Esophagus squamous epithelium (tissue), 5 donors: ENCODE results near the gene ANKFY1. TPM values are rescaled to one million over a fixed set of nuclear protein-coding genes. Genes with fewer than 3 reads are reported as not detected.

Experiments used
- DNase-seq: peaks from one replicate; lab custom pipeline; 2025; lab: John Stamatoyannopoulos, UW
- H3K27ac ChIP-seq, 4 donors: fragments of 200-600 bp; sonication (generic); one replicate each; pipeline ENCODE4 v1.5.1; 2016 to 2019; ENCODE audit warnings: mild to moderate bottlenecking in 1 of 4
- H3K27me3 ChIP-seq, 4 donors: fragments of 200-600 bp; sonication (generic); 1 replicate in 3 of 4; 2 replicates in 1 of 4; pipeline versions ENCODE4 v1.5.1 to v1.6.0; 2017 to 2021; ENCODE audit warnings: antibody characterized with exemption in 1 of 4
- H3K36me3 ChIP-seq, 3 donors: fragments of 200-600 bp; sonication (generic); one replicate each; pipeline ENCODE4 v1.5.1; 2016 to 2019
- H3K4me1 ChIP-seq, 3 donors: fragments of 200-600 bp; sonication (generic); one replicate each; pipeline ENCODE4 v1.5.1; 2017 to 2019
- H3K4me3 ChIP-seq, 4 donors: fragments of 200-600 bp; sonication (generic); 1 replicate in 3 of 4; 2 replicates in 1 of 4; pipeline ENCODE4 v1.5.1; 2016 to 2019; ENCODE audit warnings: mild to moderate bottlenecking in 2 of 4, moderate library complexity in 1 of 4
- H3K9me3 ChIP-seq, 3 donors: fragments of 200-600 bp; sonication (generic); one replicate each; pipeline ENCODE4 v1.5.1; 2016 to 2019
- POLR2A ChIP-seq, 4 donors: fragments of 450-650 bp; IDR thresholded peaks; one replicate each; pipeline ENCODE4 v1.6.1; 2017; ENCODE audit warnings: antibody characterized with exemption in 4 of 4, mild to moderate bottlenecking in 4 of 4, moderate library complexity in 3 of 4
- WGBS, 2 donors: methylation state at CpG; one replicate each; pipeline ENCODE4 v1.1.5; 2018; 5-methylcytosine and 5-hydroxymethylcytosine counted together
- intact Hi-C: fragments of 100-400 bp; cut with DNase I; formaldehyde crosslinking; loops from one replicate; pipeline ENCODE4 v1.15.0; 2022
- total RNA-seq, 4 donors: library from RNA; depleted of rRNA; stranded (reverse); fragments of >200 nt; gene quantifications; one replicate each; pipeline ENCODE4 v1.1.0, GENCODE V29; 2016
- TF ChIP-seq, protein P1 (sequence below), 6 experiments: fragments of 450-650 bp in 4 of 6; fragments of 200-600 bp in 2 of 6; sonication (generic) in 2 of 6; IDR thresholded peaks; one replicate each; pipeline ENCODE4 v1.5.1; 2016 to 2019; ENCODE audit warnings: antibody characterized with exemption in 6 of 6, mild to moderate bottlenecking in 4 of 6, moderate library complexity in 4 of 6
- donor health status: DM: yes; HTN: yes; CAD: no.

The ANKFY1 gene
- total RNA-seq, 4 donors from 2014 or later = 21.0 to 34.7 (median 26.4) TPM

- H3K9me3 ChIP-seq = no peaks in the 10 kb centered on the region
- H3K36me3 ChIP-seq = peaks cover 0 to 26% (median 4%) of the 10 kb centered on the region in 3 donors
- peaks cover 0 to 67% (median 35%) of the 10 kb centered on the region in 3 donors for H3K4me1 ChIP-seq
- no peak for TF ChIP-seq POLR2A (IDR thresholded peaks at IDR 0.05)
- TF ChIP-seq, protein P1, sequence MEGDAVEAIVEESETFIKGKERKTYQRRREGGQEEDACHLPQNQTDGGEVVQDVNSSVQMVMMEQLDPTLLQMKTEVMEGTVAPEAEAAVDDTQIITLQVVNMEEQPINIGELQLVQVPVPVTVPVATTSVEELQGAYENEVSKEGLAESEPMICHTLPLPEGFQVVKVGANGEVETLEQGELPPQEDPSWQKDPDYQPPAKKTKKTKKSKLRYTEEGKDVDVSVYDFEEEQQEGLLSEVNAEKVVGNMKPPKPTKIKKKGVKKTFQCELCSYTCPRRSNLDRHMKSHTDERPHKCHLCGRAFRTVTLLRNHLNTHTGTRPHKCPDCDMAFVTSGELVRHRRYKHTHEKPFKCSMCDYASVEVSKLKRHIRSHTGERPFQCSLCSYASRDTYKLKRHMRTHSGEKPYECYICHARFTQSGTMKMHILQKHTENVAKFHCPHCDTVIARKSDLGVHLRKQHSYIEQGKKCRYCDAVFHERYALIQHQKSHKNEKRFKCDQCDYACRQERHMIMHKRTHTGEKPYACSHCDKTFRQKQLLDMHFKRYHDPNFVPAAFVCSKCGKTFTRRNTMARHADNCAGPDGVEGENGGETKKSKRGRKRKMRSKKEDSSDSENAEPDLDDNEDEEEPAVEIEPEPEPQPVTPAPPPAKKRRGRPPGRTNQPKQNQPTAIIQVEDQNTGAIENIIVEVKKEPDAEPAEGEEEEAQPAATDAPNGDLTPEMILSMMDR (IDR thresholded peaks at IDR 0.05) = no peak
- WGBS, 2 donors = 91 to 94% methylated on average over 3 of the region's 3 CpGs
- peak overlapping the region in 1 of 4 donors; percentile 95 for H3K27ac ChIP-seq
- H3K4me3 ChIP-seq = no peak overlapping the region
- DNase-seq = no peak
- intact Hi-C loops = no loop called here
- H3K27me3 ChIP-seq = no peaks in the 10 kb centered on the region
Observed at GRCh38 chr17:4135489-4135888, 128.3 kb downstream of the ANKFY1 start.

DNA sequence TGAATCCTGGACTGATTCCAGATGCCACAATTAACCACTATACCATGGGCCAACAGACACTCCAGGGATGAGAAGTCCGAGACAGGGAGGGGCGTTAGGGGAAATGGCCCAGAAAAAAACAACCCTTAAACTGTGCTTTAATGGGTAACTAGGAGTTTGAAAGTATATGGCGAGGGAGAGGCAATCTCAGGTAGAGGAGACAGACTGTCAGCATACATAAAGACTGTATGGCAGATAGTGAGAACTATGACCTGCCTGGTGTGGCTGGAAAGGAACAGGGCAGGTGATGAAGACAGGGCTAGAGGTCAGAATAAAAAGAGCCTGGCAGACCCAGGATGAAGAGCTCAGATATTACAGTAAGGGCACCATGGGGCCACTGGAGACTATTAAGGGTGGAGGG, 129.1 kb downstream of the ANKFY1 start:
- no peaks in the 10 kb centered on the region for H3K9me3 ChIP-seq
- intact Hi-C loops = no loop called here
- no peak for DNase-seq
- H3K4me1 ChIP-seq = peaks cover 0 to 63% (median 28%) of the 10 kb centered on the region in 3 donors
- TF ChIP-seq, protein P1 (IDR thresholded peaks at IDR 0.05) = no peak
- TF ChIP-seq POLR2A (IDR thresholded peaks at IDR 0.05) = no peak
- 66 to 77% methylated on average over 3 of the region's 3 CpGs for WGBS, 2 donors
- H3K4me3 ChIP-seq = no peak overlapping the region
- H3K27ac ChIP-seq = peak overlapping the region in 2 of 4 donors; percentile 34 to 95
- peaks cover 0 to 22% (median 4%) of the 10 kb centered on the region in 3 donors for H3K36me3 ChIP-seq
- no peaks in the 10 kb centered on the region for H3K27me3 ChIP-seq

GRCh38 chr17:4130715-4131114, 133.1 kb downstream of the ANKFY1 start:
- Histone ChIP-seq H3K9me3 (no peaks in the 10 kb centered on the region), H3K27me3 (no peaks in the 10 kb centered on the region), H3K36me3 (peaks cover 0 to 17% (median 0%) of the 10 kb centered on the region in 3 donors), H3K4me3 (no peak overlapping the region), H3K27ac (peak overlapping the region in 3 of 4 donors; percentile 46 to 70 (median 62)), H3K4me1 (peaks cover 0 to 46% (median 11%) of the 10 kb centered on the region in 3 donors)
- intact Hi-C loops = no loop called here
- TF ChIP-seq POLR2A (IDR thresholded peaks at IDR 0.05) = no peak
- TF ChIP-seq, protein P1 (IDR thresholded peaks at IDR 0.05) = no peak
- no peak for DNase-seq
- 42 to 63% methylated on average over 7 of the region's 7 CpGs for WGBS, 2 donors

DNA sequence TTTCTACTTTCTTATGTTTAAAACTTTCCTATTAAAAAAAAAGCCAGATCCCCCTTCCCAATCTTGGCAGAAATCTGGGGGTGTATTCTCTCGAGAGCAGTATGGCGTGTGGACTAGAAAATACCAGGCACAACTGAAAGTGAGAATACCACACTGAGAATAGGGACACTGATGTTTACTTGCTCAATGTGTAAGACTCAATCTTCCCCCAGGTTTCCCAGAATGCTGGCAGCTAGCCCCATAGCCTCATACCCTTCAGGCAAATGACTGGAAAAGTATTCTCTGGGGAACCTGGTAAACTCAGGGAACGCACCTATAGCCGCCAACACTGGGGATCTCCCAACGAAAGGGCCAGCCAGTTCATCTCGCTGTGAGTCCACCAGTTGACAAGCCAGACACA, 136.2 kb downstream of the ANKFY1 start:
- H3K27ac ChIP-seq = peak overlapping the region in 2 of 4 donors; percentile 2 to 9
- 77 to 83% methylated on average over 6 of the region's 6 CpGs for WGBS, 2 donors
- H3K27me3 ChIP-seq = no peaks in the 10 kb centered on the region

GRCh38 chr17:4125552-4125951, 138.2 kb downstream of the ANKFY1 start:
- peaks cover 0 to 39% (median 6%) of the 10 kb centered on the region in 3 donors for H3K36me3 ChIP-seq
- H3K9me3 ChIP-seq = no peaks in the 10 kb centered on the region
- 100% methylated on average over 1 of the region's 1 CpG for WGBS, 2 donors
- TF ChIP-seq, protein P1 (IDR thresholded peaks at IDR 0.05) = no peak
- no peak for TF ChIP-seq POLR2A (IDR thresholded peaks at IDR 0.05)
- no peak for DNase-seq
- H3K4me3 ChIP-seq = no peak overlapping the region
- H3K27me3 ChIP-seq = no peaks in the 10 kb centered on the region
- H3K27ac ChIP-seq = no peak overlapping the region
- peaks cover 0 to 27% (median 3%) of the 10 kb centered on the region in 3 donors for H3K4me1 ChIP-seq
- intact Hi-C loops = no loop called here

More for the DNA sequence above, 136.2 kb downstream of the ANKFY1 start:
- no peak for DNase-seq
- intact Hi-C loops = no loop called here
- H3K4me3 ChIP-seq = no peak overlapping the region
- peaks cover 0 to 33% (median 11%) of the 10 kb centered on the region in 3 donors for H3K4me1 ChIP-seq
- no peaks in the 10 kb centered on the region for H3K9me3 ChIP-seq
- TF ChIP-seq, protein P1 (IDR thresholded peaks at IDR 0.05) = no peak
- TF ChIP-seq POLR2A (IDR thresholded peaks at IDR 0.05) = no peak
- peaks cover 0 to 19% (median 6%) of the 10 kb centered on the region in 3 donors for H3K36me3 ChIP-seq
